ENCODE data around the gene SLIT3. TPM values are rescaled to one million over a fixed set of nuclear protein-coding genes. Genes with fewer than 3 reads are reported as not detected.

SLIT3 gene
- total RNA-seq, 1 experiment from 2014 or later: 0.92 TPM

DNA sequence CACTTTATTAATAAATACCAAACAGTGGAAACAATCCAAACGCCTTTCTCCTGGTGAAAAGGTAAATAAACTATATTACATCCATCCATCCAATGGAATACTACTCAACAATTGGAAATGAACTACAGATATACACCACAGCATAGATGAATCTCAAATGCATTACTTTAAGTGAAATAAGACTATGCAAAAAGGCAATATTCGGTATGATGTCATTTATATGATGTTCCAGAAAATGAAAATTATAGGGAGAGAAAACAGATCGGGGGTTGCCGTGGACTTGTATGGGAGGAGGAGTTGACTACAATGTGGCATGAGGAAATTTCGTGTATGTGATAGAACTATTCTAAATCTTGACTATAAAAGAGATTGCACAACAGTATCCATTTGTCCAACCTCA is 27.5 kb upstream of the SLIT3 start:
- no peak for DNase-seq
- Histone ChIP-seq H4K8ac (replicated peaks; ENCODE audit: insufficient read length, low read depth, low read length) (no peak overlapping the region), H4K20me1 (ENCODE audit: control insufficient read depth, insufficient read depth, insufficient read length) (no peaks in the 10 kb centered on the region), H3K4ac (ENCODE audit: low read depth, low read length) (no peak overlapping the region), H3K9ac (ENCODE audit: extremely low read depth, insufficient read length, low read length) (no peak overlapping the region), H3K79me1 (ENCODE audit: insufficient read depth, low read depth, low read length, poor library complexity, severe bottlenecking) (no peaks in the 10 kb centered on the region), H3K27ac (ENCODE audit: insufficient read length, low read depth, low read length) (no peak overlapping the region), H2AK5ac (ENCODE audit: insufficient read length, low read length) (no peak overlapping the region), H4K91ac (ENCODE audit: insufficient read length, low read depth, low read length) (no peak overlapping the region), H3K9me3 (ENCODE audit: control insufficient read depth, low read depth, low read length) (no peaks in the 10 kb centered on the region), H3K23ac (ENCODE audit: insufficient read length, low read depth, low read length) (no peak overlapping the region), H3K27me3 (ENCODE audit: insufficient read depth, low read length) (no peaks in the 10 kb centered on the region), H4K5ac (ENCODE audit: insufficient read length, low read depth, low read length) (no peak overlapping the region), H2BK20ac (ENCODE audit: low read depth, low read length, poor library complexity, severe bottlenecking) (no peak overlapping the region), H3K4me2 (ENCODE audit: insufficient read depth, insufficient read length, low read length) (no peak overlapping the region), H3K23me2 (ENCODE audit: insufficient read length, low read depth, low read length, poor library complexity, severe bottlenecking) (no peaks in the 10 kb centered on the region), H2BK5ac (ENCODE audit: insufficient read length, low read length) (no peak overlapping the region), H2BK120ac (ENCODE audit: low read depth, low read length, poor library complexity, severe bottlenecking) (no peak overlapping the region), H2BK12ac (ENCODE audit: insufficient read length, low read depth, low read length) (no peak overlapping the region), H2AFZ (ENCODE audit: low read length) (no peak overlapping the region), H3T11ph (ENCODE audit: low read length) (no peak overlapping the region), H3K18ac (ENCODE audit: insufficient read length, low read depth, low read length) (no peak overlapping the region), H3K56ac (ENCODE audit: insufficient read length, low read depth, low read length) (no peak overlapping the region), H3K14ac (ENCODE audit: insufficient read depth, low read length) (no peak overlapping the region), H2BK15ac (ENCODE audit: low read depth, low read length) (no peak overlapping the region), H3K4me1 (ENCODE audit: insufficient read depth, low read length) (no peaks in the 10 kb centered on the region), H3K79me2 (ENCODE audit: insufficient read depth, low read length) (no peaks in the 10 kb centered on the region)
- Mint-ChIP-seq H3K9me3 (no peaks in the 10 kb centered on the region), H3K4me1 (no peaks in the 10 kb centered on the region), H3K36me3 (ENCODE audit: insufficient read depth in 1 of 3, low read depth in 3 of 3) (no peaks in the 10 kb centered on the region), H3K27ac (no peak overlapping the region), H3K4me3 (no peak overlapping the region), H3K27me3 (ENCODE audit: low read depth) (peaks cover 26% of the 10 kb centered on the region)
- no CpG with 5 or more reads among the region's 5 CpGs for WGBS (ENCODE audit: extremely low coverage, insufficient read length, low lambda C conversion rate)
- TF ChIP-seq, protein P1, sequence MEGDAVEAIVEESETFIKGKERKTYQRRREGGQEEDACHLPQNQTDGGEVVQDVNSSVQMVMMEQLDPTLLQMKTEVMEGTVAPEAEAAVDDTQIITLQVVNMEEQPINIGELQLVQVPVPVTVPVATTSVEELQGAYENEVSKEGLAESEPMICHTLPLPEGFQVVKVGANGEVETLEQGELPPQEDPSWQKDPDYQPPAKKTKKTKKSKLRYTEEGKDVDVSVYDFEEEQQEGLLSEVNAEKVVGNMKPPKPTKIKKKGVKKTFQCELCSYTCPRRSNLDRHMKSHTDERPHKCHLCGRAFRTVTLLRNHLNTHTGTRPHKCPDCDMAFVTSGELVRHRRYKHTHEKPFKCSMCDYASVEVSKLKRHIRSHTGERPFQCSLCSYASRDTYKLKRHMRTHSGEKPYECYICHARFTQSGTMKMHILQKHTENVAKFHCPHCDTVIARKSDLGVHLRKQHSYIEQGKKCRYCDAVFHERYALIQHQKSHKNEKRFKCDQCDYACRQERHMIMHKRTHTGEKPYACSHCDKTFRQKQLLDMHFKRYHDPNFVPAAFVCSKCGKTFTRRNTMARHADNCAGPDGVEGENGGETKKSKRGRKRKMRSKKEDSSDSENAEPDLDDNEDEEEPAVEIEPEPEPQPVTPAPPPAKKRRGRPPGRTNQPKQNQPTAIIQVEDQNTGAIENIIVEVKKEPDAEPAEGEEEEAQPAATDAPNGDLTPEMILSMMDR (conservative IDR thresholded peaks at IDR 0.05): no peak
